Activated T-helper 1 cell treated with Interleukin-2 at 50 U/mL for 16 hours (primary cell): ENCODE results near the gene DSCAM.

Source experiments
- DNase-seq: peaks from one replicate; pipeline ENCODE4 v3.0.0-alpha.2; 2020; ENCODE audit warnings: low read depth

DSCAM gene

DNA sequence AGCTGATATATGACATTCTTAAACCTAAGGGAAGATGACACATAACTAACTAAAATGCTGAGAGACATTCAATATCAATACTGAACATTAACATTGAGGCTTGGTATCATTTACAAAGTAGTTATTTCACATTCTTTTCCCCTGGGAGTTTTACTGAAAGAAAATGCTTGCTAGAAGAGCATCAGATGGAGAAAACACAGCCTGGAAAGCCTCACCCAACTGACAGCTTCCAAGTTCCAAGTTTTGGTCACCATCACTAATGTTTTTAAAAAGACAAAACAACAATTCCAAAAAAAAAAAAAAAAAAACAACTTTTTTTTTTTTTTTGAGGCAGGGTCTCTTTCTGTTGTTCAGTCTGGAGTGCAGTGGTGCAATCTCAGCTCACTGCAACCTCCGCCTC, 80.6 kb downstream of the DSCAM start:
- no peak for DNase-seq

DNA sequence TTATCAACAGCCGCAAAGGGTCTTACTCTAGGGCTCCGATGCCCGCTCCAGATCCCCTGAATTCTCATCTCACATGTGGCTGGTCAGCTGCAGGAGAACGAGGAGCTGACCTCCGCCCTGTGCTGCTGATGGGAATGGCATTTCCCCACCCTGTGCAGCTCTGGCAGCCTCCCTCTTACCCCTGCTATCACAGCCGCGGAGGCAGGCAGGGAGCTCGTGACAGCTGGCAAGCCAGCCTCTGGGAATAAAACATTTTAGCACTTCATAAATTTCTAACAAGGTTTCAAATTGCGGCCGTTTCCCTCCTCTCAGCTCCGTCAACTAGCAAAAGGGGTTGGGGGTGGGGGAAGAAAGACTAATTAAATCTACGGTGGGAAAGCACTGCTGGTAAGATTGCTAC, 81.1 kb downstream of the DSCAM start:
- DNase-seq = no peak

DNA sequence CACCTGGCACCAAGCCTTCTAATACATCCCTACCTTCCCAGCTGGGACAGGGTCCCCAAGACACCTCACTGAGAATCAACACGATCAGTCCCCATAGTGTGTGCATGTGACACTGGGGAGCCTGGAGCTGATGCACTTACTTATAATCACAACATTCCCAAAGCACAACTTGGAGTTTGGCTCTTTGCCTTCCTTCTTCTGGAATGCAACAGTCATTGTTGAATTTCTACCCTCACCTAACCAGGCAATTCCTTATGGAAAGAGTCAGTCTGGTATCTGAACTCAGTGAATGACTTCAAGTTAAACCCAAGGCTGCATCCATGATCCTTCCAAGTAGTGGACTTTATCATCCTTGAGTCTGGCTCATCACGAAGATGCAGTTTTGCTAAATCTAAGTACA, 86.1 kb downstream of the DSCAM start:
- DNase-seq = no peak

DNA sequence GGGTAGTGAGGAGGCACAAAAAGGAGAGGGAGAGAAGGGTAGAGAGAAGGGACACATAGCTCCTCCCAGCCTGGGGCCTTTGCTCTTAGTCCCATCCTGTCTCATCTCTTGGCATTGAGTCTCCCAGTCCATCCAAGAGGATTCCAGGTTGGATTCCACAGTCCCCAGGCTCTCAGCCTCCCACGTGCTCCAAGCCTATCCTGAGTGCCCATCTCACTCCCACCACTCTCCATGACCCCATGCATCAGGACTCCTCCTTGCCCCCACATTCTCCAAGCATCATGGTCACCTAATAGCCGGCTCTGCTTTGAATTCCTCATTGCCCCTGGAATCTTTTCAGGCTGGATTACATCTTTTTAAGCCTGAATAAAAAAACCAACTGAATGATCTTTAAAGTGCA, 87.9 kb downstream of the DSCAM start:
- no peak for DNase-seq

DNA sequence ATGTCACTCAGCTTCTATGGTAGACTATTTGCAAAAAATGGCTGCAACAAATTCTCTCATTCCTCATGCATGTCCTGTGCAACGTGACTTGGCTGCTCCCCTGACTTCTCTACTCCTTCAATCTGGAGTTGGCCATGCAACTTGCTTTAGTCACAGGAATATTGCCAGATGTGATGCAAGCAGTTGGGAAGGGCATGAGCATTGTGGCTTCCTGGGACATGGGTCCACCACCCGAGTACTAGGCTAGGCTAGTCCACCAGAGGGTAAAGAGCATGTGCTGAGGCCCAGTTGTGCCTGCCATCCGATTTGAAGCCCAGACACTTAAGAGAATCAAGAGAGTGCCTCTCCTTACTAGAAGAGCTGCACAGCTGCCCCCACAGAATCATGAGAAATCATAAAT, 89.6 kb downstream of the DSCAM start:
- DNase-seq = no peak

DNA sequence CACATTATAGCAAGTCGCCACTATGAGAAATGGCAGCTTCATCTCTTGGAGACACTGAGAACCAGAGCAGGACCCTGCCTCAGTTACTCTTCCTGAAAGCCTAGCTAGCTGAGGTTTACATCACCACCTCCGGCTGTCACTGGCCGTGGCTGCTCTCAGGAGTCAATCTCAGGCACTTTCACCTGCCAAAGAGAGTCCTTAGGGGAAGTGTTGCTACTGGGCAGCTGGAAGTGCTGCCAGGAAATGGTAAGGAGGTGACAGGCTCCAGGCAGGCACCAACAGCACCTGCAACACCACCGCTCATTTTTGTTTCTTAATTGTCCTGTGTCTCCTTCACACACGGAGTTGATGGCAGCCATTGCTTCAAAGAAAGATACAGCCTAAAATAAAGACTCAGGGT, 92.5 kb downstream of the DSCAM start:
- DNase-seq = no peak

DNA sequence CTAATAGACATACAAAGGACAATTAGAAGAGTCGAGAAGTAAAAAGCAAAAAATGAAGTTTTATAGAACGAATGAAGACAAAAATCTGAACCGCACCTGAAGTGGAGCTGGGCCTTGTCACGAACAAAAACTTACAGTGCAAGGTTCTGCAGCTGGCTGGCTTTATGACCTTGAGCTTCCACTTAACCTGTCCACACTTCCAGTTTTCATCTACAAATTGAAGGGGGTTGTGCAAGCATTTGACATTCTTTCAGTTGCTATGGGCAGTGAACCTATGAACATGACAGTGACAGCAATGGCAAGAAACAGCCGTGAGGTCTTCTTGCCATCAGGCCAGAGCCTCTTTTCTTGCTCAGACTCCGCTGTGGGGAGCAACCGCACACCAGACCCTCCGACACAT, 93.2 kb downstream of the DSCAM start:
- no peak for DNase-seq

DNA sequence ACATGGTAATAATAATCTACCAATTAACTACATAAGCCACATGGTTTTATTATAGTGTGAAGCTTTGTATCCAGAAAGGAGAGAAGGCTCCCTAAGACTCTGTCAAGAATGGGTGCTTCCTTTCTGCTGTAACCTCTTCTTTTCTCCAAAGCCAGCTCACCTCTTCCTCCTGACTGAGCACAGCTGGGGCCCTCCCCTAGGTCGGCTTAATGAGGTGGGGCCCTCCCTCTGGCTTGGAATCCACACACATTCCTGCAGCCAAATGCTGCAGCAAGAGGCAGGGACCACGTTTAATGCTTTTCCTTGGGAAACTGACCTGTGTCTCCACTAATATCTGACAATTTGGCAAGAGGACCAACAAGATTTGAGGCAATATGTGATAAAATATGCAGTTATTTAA, 94.8 kb downstream of the DSCAM start:
- no peak for DNase-seq

DNA sequence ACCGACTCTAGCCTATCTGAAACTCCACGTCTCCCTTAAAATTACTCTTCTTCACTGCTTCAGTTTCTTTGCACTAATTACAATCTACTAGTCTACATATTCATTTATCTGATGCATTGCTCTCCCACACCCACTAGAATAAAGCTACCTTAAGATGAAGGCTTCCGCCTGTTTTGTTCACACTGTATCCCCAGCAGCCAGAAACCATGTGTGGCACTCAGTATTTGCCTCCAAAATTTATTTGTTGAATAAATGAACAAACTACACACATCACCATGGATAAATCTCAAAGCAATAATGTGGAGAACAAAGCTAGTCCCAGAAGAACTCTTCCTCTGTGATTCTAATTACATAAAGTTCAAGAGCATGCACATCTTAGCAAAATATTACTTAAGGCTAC, 95.7 kb downstream of the DSCAM start:
- DNase-seq = no peak

DNA sequence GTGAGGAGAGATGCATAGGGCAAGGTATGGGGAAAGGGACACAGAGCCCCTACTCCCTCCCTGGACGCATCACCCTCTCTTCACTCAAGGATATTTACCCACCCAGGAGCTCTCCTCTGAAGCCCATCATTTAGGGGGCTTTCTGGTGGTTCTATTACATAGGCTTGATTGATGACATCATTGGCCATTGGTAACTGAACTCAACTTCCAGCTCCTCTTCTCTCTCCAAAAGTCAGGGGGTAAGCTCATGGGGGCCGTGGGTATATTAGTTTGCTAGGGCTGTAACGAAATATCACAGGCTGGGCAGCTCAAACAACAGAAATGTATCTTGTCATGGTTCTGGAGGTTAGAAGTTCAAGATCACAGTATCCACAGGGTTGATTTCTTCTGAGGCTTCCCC, 110.8 kb downstream of the DSCAM start:
- DNase-seq = no peak

DNA sequence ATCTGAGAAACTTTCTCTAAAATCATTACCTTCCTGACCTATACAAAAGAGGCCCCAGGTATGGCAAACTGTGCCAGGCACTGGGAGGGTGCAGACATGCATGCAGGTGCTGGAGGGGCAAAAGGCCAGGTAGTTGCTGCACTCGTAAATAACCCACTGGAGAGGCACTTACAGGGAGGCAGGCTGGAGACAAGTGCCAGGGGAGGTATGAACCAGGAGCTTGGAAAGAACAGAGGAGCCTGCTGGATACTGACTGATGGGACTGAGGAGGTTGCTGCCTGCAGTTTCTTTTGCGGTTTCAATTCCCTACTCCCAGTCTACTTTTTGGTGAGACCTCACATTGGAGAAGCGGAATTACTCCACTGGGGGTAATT, 113.9 kb downstream of the DSCAM start:
- DNase-seq = no peak

DNA sequence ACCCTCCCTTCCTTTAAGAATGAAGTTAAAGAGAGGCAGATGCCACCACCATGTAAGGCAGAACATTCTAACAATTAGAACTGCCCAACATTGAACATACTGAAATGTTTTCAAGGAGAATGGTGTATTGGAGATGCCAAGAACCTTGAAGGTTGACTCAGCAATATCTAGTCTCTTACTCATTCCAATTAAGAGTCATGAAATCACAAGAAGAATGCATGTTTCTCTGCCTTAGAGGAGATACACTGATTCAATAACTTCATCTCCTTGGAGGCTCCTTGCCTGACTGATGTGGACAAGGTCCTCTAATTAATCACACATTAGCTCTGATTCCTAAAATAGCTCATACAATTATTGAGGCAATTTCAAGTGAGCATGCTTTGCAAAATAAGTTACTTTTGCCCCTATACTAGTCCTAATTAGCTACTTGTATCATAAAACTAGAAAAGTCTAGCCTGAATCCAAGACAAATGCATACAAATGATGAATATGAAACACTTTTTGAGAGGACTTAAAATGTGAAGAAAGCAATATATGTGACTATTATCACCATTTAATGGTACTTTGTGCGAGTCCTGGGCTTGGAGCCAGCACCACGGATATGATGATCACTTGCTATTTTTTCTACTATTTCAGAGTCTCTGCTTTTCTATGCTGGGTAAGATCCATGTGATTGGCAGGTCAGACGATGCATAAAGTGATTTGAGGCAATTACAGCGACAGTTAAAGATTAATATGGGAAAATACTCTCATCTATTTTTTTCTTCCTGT, 114.5 kb downstream of the DSCAM start:
- no peak for DNase-seq

DNA sequence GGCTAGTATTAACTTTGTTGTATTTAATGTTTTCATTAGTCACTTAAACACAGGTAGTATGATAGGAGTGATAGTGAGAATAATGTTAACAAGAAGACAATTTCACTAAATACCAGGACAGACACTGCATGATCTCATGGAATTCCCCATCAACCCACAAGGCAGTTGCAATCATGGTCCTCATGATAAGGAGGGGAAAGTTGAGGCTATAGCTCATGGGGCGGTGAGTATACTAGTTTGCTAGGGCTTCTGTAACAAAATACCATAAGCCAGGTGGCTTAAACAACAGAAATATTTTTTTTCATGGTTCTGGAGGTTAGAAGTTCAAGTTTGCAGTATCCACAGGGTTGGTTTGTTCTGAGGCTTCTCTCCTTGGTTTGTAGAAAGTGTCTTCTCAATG, 115.8 kb downstream of the DSCAM start:
- DNase-seq = no peak

DNA sequence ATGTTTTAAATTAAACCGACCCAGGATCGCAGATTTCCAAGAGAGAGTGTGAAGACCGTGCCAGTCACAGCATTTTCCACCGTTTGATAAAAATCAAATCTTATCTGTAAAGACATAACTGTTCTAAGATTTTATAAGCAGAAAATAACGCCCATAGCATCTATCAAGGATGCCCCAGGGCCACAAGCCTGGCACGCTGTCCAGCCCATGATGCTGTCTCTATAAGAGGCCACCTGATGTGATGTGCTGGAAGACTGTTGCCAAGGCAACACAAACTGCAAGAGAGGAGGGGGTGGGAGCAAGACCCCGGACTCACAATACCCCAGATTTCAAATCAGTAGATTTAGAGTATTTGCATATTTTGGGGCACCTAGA, 116.5 kb downstream of the DSCAM start:
- DNase-seq = no peak

DNA sequence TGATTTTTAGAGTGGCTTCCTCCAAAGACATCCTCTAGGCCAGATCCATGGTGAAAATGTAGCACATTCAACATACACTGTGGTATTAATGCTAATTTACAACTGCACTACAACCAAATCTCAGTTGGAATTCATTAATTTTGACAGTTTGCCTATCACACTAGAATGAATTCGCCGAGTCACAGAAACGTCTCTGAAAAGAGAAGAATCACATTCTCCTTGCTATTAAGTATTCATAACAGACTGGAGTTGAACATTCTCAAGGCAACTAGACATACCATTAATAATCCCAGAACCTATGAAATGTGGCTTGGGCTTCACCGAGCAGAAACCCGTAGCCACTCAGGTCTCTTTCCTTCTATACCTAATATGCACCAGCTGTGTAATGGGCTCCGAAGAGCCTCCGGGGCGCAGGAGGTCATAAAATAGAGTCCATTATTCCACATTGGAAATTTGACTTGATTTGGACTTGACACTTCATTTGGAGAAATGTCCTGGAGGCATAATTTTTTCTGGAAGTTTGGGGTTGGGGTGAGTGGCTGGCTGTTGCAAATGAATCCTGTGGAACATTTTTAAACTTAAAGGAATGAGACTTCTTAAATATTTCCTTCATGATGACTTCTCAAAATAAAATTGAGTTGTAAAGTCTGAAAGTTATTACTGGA, 117.1 kb downstream of the DSCAM start:
- no peak for DNase-seq

DNA sequence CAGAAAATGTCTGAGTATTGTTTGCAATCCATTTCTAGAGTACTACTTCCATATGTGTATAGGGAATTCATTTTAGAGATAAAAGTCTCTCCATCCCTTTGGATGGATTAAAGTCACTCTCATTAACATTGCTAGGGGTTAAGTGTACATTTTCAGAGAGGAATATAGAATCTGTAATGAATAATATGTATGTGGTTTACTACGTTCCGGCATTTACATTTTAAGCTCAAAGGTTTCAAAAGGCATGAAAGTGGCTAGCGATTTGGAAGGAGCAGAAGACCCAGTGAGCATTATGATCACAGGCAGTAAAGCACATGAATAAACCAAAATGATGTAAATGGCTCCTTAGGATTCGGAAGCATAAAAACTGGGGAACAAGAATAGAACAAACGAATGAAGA, 123.0 kb downstream of the DSCAM start:
- DNase-seq = no peak

DNA sequence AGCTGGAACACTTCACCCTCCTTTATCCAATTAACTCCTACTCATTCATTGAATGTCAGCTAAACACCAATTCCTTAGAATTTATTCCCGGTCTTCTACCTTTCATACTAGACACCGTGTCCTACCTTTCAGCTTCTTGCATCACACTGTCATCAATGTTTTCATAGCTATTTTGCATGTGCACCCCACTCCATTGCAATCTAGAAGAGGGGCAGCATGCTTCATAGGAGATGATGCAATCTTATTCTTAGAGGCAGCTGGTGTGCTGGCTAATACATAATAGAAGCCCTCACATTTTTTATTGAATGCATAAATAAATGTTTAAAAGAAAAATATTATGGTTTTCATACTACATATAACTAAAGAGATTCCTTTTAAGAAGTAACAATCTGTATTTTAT, 123.6 kb downstream of the DSCAM start:
- DNase-seq = no peak

DNA sequence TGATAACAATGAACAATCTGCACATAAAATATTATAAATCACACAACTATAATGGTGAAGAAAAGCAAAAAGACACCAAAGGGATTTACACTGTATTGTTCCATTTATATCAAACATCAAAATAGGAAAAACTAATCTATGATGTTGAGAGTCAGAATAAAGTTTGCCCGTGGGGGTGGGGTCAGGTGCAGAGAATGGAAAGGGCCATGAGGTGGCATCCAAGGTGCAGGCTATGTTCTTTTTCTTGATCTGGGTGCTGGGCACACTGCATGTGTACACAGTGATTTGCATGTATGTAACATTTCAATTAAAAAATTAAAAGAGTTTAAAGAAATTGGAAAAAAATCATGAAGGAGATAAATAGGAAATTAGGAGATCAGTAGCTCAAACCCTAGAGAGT, 127.3 kb downstream of the DSCAM start:
- DNase-seq = no peak

DNA sequence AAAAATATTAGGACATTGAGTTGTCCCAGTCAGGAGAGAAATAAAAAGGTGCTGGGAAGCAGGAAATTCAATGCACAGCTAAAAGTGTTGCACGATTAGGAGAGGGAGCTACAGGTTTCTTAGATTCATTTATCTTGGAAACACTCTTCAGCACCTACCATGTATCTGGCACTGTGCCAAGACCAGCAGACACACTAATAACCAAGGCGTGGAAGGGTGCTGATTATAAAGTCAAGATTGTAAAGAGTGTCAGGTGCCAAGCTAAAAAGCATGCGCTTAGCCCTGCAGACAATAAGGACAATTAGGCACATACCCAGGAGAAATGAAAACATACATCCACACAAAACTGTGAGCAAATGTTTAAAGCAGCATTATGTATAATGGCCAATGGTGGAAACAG, 129.9 kb downstream of the DSCAM start:
- no peak for DNase-seq

DNA sequence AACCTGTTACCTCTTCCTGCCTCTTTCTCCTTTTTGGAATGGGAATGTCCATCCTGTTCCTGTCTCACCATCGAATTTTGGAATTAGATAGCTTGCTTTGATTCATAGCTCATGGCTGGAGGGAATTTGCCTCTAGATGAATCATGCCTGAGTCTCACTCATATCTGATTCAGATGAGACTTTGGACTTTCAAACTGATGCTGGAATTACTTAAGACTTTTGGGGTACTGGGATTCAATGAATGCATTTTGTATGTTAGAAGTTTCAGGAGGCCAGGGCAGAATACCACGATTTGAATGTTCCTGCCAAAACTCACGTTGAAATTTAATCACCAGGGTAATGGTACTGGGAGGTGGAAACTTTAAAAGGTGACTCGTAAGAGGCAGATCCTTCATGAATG, 132.4 kb downstream of the DSCAM start:
- DNase-seq = no peak

DNA sequence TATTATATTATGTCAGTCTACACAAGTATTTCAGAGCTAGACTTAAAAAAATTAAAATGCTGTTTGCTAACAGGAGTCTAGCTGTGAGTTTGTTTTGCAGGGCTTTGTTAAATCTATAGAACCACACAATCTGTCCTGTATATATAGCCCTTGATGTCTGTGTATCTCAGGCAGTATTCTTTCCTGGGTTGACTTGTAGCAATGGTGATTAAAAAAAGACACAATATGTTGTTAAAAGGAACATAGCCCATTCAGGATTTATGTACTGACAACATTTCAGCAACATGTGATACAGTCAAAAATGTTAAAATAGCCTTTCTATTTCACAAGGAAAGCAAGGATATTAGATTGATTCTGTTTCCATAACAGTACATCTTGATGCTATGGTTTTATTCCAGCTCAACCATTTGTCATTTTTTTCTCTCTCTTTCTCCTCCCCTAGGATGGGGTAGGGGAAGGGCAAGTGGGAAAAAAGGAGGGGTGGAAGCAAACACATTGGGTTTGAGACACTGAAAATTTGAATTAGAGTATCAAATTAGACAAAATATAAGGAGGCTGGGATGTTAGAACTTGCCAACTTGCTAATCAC, 139.2 kb downstream of the DSCAM start:
- no peak for DNase-seq

DNA sequence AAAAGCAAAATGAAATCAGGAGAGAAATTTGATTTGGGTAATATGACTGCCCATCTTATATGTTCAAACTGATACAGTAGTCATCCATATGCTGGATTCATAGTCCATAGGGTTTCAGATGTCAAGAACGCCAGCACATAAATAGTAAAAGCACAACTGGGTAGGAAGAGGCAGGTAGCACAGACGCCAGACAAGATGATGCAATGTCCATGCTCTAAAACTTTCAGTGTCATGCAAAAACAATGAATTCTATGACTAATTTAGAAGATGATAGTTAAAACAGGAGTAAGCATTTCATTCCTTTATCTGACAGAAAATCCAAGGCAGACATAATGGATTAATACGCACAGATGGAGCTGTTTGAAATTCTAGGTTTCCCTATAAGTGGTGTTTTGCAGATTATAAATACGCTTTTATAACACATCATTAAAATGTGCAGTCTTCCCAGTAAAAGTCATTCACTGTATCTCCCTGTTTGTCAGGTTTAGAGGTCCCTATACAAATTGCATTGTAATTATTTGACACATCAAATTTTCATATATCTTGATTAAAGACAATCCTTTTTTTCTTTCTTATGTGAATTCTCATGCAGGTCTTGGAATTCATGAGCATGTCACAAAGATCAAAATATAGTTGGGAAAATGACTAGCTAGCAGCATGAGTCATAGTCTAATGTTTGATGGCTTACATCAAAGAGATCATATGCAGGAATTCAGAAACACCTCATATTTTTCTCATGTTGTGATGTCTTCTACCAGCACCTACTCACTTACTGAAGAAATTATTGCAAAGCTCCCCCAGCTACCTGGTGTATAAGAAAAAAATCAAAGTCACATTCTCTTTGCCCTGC, 139.9 kb downstream of the DSCAM start:
- no peak for DNase-seq

DNA sequence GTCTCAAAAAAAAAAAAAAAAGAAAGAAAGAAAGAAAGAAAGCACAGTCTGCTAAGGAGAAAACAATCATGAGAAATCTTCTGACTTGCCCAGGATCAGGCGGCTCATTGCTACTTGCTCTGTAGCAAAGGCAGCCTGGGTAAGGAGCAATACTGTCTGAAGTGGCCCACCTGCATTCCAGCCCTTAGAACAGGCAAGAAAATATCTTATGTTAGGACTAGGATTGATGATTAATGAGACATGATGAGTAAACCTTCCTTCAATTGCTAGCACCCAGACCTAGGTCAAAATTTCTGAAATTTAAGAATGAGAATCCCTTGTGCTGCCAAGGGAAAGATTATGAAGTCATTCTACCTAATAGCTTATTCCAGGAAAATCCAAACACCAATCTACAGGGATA, 140.8 kb downstream of the DSCAM start:
- DNase-seq = no peak
